HG03108 (cell line): ENCODE data around the gene SLC66A2.

Source experiments
- ATAC-seq: cut with Tn5 transposase; IDR thresholded peaks from one replicate; pipeline ENCODE4 v1.9.1; 2021; ENCODE audit warnings: moderate library complexity; ENCODE audit not compliant: unreplicated experiment

The SLC66A2 gene

DNA sequence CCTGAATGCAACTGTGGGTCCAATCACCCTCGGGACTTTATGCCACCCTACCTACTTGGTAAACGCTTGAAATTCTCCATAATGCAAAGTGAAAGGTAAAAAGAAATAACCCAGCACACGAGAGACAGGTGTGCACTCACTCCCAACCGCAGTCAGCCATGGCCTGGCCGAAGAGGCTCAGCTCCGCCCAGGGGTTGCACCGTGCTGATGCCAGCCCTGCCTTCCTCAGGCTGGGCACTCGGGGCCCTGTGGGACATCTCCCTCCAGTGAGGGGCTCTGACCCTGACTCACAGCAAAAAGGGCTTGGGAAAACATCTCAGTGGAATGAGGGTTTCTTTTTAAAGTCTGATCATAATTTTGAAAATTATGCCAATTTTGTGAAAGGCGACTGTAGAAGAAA lies 13.3 kb downstream of the SLC66A2 start:
- ATAC-seq = no peak

DNA sequence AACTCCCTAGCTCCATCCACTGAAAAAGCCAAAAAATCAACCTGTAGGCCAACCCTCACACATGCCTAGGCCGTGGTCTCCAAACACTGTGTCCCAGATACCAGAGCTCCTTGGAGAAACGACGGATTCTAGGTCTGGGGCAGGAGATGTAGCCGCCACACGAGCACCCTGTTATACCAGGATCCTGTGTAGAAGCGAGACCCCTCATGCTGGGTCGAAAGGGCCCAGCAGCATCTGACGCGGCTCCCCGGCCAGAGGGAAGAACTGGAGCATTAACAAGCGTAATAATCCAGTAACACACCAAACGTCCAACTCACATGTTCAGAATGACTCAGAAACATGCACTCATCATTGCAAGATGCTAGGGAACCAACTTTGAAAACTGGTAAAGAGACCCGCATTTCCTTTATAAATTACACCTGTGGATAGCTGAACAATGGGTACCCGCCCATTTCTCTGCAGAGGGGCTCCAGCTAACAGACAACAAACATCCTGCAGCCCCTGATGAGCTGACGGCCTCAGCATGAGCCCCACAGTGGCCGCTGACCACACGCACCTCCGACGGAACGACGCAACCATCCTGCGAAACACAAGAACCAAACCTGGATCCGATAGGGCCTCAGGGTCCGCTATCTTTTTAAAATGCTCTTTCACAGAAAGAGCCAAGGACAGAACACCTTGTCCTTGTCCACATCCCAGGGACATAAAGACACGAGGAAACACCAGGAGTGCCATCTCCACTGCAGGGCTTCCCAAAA lies 14.2 kb downstream of the SLC66A2 start:
- no peak for ATAC-seq

DNA sequence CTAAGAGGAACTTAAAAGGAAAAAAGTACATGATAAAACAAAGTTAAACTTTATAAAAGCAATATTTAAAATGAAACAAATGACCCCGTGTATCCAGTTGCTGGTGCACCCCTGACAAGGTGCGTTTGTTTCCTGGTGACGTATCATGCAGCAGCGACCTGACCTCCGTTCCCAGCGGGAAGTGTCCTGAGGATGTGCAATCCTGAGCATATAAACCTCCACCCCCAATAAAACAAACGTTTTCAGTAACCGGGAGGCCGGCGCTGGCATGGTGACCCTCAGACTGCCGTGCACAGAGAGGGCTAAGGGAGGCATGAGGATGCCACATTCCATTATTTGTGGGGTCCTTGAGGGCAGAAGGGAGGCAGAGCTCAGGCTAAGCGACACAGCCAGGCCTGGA lies 14.8 kb downstream of the SLC66A2 start:
- no peak for ATAC-seq

DNA sequence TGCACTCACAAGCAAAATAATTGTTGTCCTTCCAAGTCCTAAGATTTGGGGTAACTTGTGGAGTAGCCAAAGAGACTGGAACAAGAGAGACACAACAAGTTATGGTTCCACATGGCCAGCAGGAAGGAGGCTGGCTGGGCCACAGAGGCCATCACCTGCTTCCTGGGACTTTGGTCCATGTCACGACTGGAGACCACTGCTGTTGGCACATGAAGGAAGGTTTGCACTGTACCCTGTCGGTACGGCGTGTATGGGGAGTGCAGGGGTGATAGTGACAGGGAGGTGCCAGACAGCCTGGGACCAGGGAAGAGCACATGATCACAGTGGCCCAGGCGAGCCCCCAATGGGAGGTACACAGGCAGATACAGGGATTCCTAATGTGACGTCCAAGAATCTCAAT lies 15.5 kb downstream of the SLC66A2 start:
- no peak for ATAC-seq

DNA sequence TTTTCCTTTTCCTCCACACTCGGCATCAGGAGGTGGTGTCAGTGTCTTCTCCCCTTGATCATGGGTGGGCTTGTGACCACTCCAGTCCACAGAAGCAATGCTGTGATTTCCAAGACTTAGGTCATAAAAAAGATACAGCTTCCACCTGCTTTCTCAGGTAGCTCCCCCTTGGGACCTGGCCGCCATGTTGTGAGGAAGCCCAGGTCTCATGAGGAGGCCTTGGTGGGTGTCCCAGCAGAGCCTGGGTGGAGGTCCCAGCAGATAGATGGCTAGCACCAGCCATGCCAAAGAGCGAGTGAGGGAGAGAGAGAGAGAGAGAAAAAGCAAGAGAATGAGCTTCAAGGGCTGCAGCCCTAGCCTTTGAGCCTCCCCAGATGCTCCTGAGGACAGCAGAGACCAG lies 16.0 kb downstream of the SLC66A2 start:
- ATAC-seq = no peak

DNA sequence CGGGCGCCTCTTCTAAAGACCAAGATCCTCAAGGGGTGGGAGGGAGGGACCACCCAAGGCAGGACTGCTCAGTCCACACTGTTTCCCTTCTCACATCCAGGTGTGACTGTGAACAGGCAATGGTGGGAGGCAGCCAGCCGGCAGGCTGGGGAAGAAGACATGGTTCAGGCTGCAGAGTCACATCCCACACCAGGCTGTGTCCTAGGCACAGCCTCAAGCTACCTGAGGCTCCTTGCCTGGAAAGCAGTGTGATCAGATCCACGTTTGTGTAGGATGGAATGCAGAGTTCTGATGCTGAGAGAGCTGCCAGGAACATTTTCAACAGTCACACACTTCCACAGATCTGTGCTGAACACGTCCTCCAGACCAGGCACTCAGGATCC lies 16.4 kb downstream of the SLC66A2 start:
- no peak for ATAC-seq

DNA sequence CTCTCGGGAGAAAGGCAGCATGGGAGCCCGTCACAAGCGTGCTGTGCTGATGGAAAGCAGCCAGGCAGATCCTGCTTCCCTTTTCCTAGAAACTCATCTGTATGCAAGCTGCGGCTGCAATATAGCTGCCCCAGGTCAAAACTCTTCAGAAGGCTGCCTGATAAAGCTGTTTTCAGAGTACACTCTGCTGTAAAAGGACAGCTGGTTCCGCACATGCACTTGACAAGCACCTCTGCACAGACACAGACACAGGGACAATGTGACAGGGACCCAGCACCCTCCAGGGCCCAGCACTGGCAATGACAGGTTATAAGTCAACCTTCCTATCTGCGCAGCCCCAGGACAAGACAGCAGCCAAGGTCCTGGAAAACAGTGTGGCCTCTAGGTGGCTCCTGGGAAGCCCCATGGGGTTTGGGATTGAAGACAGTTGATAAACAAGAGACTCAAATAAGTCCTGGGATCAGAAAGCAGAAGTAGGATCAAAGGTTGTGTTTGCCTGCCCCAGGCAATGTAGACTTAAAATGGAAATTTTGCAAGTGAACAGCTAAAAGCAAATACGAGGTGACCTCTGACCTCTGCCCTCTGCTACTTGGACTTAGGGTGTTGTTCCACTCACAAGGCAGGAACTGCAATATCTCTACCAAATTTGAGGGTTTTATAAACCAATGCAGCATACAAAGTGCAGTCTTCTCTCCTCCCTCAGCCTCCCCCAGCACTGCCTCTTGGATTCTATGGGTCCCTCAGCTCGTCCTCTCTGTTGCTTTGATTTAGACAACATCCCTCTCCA lies 16.9 kb downstream of the SLC66A2 start:
- ATAC-seq = no peak

DNA sequence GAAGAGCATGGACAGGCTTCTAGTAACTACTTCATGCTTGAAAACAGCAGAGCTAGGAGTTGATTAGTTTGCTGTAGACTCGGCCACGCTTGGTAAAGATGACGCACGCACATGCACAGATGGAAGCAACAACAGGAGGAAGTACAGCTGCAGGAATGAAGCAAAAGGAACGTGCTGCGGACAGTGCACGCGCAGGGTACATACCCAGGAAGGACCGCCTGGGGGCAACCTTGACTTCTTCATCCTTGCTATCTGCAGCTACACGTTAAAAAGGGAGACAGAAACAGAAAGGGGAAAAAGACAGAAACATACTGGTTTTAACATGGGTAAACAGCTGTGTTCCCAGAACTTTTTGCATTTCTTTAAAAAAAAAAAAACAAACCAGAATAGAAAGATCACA lies 17.7 kb downstream of the SLC66A2 start:
- ATAC-seq = no peak

DNA sequence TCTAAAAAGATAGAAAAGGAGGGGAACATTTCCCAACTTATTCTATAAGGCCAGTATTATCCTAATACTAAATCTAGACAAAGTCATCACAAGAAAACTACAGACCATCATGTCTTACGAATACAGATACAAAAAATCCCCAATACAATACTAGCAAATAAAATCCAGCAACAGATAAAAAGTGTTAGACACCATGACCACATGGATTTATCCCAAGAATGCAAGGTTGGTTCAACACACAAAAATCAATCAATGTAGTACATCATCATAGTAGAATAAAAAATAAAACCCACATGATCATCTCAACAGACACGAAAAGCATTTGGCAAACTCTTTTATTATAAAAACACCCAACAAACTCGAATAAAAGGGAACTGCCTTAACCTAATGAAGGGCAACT lies 18.5 kb downstream of the SLC66A2 start:
- no peak for ATAC-seq

DNA sequence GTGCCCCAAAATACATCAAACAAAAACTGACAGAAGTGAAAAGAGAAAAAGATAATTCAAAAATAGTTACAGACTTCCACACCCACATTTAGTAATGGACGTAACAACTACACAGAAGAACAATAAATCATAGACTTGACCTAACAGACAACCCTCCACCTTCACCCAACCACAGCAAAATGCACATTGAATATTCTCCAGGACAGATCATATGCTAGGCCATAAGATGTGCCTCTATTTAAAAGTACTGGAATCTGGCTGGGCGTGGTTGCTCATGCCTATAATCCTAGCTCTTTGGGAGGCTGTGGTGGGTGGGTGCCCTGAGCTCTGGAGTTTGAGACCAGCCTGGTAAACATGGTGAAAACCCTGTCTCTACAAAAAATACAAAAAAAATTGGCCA lies 20.0 kb downstream of the SLC66A2 start:
- ATAC-seq = no peak

DNA sequence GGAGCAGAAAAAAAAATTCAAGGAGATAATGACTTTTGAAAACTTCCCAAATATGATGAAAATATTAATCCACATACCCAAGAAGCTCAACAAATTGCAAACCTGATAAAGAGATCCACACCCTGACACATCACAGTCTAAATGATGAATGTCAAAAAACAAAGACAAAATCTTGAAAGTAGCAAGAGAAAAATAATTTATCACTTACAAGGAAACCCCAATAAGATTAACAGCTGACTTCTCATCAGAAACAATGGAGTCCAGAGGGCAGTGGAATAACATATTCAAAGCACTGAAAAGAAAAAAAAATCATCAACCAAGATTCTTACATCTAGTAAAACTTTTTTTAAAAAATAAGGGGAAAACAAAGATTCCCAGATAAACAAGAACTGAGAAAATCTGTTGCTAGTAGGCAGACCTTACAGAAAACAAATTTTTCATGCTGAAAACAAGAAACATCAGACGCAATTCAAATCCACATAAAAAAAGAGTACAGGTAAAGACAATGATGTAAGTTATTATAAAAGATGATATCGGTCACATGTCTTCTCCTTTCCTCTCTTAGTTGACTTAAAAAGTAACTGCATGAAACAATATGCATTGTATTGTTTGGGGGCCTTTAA lies 21.3 kb downstream of the SLC66A2 start:
- no peak for ATAC-seq

DNA sequence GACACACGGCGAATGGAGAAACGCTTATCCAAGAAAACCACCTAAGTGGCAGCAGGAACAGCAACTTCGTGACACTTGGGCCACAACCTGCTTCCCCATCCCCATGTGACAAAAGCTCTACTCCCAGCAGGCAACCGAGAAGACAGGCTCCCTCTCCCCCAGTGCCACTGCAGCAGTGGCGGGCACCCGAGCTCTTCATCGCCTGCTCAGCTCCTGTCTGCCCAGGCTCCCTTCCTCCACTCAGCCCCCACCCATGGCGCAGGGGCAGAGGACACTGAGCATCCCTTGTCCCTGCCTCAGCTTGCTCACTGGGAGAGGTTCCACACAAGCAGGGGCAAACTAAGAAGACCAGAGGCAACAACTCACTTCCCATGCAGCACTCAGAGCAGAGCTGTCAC lies 22.9 kb downstream of the SLC66A2 start:
- no peak for ATAC-seq

DNA sequence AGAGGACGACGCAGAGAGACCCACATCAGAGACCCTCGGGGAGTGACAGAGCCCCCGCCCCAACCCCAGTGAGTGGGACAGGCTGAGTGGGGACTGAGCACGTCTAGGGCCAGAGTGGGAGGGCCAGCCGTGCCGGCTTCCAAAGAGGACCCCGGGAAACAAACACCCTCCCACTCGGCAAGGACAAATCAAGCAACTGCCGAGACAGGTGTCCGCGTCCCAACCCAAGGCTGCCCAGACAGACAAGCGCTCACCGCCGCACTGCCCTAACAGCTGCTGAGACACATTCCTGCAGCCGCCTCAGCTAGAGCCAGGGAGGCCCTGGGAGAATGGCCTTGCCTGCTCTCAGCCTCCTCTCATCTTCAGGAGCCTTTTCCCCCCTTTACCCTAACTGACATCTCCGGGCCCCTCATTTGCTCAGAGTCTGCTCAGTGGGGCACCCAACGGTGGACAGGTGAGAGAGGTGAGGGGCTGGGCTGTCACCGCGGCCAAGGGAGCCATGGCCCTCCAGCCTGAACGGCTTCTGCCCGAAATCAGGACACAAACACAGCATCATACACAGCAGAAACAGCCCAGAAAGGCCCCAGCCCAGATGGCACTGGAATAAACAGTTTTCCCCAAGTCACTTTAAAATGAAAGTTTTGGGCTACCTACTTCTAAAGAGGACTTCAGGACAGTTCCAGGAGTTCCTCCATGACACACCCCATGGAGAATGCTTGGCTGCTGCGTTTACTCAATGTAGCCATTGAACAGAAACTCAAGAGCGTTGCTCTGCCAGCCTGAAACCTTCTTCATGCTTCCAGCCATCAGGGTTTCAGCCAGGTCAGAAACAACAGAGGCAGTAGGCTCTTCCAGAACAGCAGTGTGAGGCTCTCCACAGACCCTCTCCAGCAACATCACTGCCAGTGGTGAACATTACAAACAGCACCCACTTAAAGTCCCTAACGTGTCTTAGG lies 23.6 kb downstream of the SLC66A2 start:
- ATAC-seq = no peak

DNA sequence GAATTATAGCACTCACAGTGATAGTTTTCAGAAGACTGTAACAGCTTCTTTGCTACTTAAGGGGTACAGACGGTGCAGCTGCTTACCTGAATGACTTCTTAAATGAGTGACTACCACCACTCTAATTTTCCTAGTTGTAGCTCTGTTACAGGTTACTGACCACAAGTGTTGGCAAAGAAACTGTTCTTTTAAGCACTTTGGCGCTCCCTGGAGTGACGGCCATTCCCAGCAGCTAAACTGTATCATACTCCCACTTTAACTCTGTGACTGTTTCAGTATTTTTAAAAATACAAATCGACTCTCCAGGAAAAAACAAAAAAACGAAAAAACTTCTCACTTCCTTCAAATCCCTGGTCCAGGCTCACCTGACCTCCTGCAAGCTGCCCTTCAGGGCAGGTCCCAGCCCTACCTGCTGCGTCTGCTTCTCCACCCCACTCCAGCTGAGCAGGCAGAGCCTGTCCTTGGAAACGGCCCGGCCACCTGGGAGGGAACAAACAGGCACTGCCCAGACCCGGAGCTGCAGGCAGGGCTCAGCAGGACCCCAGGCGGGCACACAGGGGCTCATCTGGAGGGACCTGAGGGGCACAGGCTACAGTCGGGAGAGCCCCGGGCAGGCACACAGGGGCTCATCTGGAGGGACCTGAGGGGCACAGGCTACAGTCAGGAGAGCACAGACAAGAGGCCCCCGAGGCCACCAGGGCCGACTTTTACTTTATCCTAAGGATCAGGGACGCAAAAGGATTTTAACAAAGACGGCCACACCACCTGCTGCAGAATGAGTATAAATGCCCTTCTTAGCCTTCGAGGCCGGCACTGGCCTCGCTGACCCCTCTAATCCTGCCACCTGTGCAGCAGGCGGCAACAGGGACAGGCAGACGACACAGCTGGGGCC lies 24.5 kb downstream of the SLC66A2 start:
- ATAC-seq = no peak

DNA sequence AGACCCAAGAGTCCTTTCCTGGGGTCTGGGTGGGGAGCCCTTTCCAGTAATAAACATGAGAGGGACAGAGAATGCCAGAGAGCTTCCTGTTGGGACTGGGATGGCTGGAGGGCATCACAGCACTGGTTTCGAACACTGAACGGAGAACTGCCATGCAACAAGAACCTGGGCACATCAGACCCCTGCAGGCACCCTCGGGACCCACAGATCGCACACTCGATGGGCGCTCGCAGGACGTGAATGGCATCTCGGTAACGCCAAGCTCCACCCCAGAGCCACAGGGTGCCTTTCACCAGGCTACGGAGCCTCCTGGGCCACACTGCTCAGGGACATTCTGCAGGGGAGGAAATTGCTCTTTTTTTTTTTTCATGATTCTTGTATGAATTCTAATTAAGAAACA lies 25.1 kb downstream of the SLC66A2 start:
- ATAC-seq = no peak

DNA sequence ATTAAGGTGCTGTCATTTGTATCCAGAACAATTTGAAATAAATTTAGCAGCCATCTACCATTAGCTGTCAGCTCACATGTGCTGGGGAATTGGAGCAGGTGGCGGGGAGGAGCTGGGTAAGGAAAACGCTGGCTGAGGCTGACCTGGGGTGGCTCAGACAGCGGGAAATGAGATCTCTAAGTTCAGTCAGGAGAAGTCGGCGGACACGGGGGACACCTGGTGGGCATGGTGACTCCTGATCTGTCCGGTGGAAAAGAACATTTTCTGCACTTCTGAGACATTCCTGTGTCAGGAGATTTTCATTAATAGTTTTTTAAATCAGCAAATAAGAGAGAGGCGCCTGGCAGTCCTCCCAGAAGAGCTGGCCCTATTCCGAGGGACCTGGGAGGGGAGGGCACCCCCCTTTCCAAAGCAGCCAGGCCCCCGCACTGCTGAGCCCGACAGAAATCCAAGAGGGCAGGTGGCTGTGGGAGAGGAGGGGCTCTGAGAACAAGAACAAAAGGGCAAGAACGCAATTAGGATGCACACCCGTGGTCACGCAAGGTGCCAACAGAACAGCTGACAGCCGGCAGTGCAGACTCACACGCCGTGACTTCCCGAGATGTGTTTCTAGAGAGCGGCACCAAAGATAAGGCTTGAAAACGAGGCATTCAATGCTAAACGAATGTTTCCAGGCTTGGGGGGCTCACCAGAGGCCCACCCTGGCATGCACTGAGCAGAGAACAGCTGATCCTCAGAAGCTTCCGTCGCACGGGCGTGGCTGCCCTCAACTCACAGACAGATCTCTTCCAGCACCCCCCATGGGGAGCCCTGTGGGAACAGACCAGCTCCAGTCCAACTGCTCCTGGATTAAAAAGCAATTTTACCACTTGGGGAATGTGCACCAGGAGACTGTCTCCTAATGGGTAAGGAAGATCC lies 26.4 kb downstream of the SLC66A2 start:
- ATAC-seq = no peak

DNA sequence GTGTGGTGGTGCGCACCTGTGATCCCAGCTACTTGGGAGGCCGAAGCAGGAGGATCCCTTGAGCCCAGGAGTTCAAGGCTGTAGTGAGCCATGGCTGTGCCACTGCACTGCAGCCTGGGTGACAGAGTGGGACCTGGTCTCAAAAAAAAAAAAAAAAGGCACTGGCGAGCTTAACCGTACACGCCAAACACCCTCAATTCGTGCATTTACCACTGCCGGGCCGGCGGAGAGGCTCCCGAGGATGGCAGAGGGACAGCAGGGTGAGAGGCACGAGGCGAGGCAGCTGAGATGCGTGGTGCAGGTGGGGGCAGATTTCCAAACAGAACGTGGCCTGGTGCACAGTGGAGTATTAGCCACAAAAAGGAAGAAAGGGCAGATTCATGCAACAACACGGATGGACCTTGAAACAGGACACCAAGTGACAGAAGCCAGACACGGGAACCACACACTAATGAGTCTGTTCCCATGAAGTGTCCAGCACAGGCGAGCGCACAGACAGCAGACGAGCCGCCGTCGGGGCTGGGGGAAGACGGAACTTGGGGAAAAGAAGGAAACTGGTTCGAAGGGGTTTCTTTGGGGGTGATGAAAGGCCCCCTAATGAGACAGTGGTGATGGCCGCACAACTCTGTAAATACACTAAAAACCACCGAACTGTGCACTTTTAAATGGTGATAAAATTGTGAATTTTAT lies 27.4 kb downstream of the SLC66A2 start:
- ATAC-seq = no peak

DNA sequence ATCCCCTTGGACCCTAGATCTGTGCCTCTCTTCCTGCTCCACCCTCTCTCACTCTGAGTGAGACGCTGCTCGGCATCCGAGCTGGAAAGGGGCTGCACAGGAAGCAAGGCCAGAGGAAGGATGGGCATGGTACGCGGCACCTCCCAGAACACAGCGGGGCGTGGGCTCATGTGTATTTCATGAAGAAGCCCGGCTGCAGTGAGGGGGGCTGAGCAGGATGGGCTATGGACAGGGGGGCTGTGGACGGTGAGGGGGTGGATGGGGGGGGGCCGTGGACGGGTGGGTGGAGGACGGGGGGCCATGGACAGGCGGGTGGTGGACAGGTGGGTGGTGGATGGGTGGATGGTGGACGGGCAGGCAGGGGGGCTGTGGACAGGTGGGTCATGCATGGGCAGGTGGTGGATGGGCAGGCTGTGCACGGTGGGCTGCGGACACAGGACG lies 28.5 kb downstream of the SLC66A2 start:
- no peak for ATAC-seq
